DMS114 treated with DMSO at 0.1 percent for 48 hours (cell line): ENCODE measurements around the gene MUC6.
"Not testable (repeated sequence)": the region's sequence is repeated elsewhere in the genome, so short reads cannot be mapped to it uniquely, and the experiment has no call there.

Source experiments
- DNase-seq: peaks from one replicate; lab custom pipeline; 2025; ENCODE audit not compliant: unreplicated experiment; lab: John Stamatoyannopoulos, UW

The MUC6 gene

DNA sequence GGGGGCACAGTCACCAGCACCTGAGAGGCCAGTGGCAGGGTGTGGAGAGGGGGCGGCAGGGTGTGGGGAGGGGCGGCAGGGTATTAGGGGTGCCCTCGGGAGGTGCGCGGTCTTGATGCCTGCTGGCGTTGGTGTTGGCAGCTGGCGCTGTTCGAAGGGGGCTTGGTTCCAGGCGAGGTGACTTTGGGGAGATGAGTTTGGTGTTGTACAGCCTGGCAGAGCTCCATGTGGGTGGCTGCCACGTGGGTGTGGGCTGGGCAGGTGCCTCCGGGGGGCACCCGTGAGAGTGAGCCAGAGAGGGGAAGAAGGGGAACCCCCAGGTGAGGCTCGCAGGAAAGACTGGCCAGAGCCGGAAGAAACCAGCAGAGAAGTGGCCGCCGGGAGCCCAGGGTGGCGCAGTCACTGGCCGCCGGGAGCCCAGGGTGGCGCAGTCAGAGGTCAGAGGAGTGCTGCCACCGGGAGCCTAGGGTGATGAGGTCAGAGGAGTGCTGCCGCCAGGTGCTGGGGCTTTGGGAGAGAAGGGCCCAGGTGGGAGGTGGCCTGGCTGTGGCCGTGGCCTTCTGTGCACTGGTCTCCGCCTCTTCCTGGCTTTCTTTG lies 44.7 kb downstream of the MUC6 start:
- DNase-seq, result no peak

DNA sequence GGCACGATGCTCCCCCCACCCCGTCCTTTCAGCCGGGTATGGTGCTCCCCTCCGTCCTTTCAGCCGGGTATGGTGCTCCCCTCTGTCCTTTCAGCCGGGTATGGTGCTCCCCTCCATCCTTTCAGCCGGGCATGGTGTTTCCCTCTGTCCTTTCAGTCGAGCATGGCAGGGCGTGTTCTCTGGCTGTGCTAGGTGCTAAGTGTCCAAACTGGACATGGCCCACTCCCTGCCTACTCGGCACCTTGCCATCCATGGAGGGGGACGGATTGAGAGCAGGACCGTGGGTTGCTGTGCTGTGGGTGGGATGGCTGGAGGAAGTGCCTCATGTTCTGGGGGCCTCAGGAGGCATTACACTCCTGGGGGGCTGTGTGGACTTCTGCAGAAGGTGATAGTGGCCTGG lies 45.5 kb downstream of the MUC6 start:
- DNase-seq, result no peak

DNA sequence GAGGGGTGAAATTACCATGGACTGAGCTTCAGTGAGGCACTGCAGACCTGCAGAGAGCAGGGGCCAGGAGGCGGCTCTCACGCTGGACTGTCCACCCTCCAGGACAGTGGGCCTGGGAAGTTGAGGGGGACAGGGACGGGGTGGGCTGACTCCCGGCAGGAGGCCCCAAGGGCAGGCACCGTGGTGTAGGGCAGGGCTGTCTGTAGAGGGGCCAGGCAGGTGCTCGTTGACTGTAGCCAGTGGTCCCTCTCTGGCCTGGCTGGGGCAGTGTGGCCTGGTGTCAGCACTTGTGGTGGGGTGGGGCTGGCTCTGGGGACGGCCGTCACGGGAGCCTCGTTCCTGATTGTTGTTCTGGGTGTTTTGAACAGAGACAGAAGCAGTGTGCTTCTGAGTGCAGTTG lies 46.4 kb downstream of the MUC6 start:
- DNase-seq, result no peak

DNA sequence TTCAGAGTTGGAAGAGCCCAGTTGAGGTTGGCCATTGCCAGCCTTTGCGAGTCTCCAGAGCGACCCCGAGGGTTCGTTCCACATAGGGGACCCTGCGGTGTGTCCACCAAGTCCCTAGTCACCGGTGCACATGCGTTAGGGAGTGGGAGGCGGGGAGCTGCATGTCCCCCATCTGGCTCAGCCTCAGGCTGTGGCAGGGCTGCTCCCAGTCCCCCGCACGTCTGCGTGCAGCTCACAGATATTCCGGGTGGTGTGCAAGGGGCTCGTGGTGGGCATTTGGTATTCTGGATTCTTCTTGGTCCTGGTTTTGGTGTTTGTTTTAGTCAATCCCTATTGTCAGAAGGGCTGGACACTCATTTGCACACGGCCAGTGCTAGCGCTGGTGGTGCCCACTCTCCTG lies 48.8 kb downstream of the MUC6 start:
- no peak for DNase-seq

DNA sequence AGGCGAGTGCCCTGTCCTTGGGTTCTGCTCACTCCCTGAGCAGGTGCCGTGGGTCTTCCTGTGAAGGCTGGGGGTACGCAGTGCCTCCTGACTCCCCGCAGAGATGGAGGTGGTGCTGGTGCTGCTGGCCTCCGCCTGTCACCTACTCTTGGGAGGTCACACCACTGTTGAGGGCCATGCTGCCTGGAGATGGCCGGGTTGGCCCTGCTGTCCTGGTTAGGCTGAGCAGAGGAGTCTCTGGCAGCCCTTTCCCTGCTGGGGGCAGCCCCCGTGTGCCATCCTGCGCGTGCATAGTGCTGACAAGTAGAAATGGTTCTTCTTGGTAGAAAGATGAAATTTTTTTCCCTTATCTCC lies 49.6 kb downstream of the MUC6 start:
- no peak for DNase-seq

DNA sequence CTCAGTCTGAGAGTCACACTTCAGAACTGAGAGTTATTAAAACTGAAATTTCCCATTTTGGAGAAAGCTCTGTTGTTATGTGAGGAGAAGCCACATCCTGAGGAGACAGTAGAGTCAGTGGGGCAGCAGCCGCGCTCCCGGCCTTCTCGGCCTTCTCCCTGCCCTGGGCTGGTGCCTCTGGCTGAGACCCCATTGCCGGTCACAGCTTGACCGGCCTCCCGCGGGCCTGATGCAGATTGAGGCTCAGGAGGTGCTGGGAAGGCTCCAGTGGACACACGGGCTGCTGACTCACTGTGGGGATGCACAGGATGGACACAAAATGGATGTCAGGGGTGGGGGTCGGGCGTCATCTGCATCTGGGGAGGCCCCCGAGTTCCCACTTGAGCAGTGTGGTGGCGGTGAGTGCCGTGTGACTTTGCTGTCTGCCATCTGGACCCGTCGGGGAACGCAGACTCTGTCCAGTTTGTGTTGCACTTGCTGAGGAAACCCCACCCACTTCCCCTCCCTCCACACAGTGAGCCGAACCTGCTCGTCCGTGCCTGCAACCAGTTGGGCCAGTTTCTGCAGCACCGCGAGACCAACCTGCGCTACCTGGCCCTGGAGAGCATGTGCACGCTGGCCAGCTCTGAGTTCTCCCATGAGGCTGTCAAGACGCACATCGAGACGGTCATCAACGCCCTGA lies 50.1 kb downstream of the MUC6 start:
- no peak for DNase-seq

DNA sequence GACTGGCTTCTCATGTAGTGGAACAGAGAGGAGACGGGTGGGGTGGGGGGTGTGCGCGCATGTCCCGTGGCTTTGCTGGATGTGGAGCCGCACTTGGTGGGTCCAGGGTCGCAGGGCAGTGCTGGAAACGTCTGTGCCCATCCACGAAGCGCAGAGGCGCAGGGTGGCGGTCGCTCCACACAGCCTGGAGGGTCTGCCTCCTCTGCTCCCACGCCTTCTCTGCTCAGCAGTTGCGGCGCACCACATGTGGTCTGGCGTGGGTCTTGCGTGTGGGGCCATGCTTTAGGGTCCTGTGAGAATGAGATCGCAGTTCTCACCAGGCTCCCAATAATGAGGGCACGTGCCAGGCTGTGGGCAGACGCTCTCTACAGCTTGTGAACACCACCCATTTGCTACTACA lies 50.7 kb downstream of the MUC6 start:
- no peak for DNase-seq

DNA sequence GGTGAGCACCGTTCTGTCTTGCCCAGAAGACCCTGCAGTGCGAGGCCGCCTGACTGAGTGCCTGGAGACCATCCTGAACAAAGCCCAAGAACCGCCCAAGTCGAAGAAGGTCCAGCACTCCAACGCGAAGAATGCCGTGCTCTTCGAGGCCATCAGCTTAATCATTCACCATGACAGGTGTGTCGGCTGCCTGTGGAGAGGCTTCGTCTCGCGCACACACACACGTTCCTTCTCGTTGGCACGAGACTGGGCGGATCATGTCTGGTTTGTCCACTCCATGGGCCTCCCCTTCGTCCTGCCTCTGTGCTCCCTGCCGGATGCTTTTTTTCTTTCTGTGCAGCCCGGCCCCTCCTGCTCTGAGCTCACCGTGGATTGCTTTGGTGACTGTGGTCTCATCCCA lies 51.1 kb downstream of the MUC6 start:
- DNase-seq, result no peak

DNA sequence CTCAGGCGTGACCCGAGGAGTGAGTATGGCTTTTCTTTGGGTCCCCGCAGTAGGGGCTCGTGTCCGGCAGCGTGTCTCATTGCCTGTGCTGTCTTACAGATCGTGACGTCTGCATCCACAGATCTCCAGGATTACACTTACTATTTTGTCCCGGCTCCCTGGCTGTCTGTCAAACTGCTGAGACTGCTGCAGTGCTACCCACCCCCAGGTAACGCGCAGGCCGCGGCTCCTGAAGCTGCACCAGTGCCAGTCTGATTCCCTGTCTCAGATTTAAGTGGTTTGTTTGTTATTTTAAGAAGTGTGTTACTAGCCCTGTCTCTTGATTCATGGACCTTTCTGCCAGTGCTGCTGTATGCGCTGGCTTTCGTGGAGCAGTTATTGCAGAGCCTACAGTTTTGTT lies 52.0 kb downstream of the MUC6 start:
- DNase-seq, result no peak

DNA sequence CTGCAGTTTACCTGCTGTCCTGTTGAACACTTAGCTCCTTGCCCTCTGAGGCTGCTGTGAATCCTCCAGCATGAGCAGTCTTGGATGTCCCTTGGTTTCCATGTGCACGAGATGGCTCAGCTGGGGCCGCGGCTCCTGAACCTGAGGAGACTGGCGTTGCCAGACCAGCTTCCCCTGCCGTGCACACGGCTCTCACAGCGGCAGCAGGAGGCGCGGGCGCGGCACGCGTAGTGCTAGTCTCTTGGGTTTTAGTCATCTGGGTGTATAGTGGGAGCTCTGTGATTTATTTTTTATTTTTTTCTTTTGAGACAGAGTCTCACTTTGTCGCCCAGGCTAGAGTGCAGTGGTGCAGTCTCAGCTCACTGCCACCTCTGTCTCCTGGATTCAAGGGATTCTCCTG lies 54.8 kb downstream of the MUC6 start:
- DNase-seq, result no peak

DNA sequence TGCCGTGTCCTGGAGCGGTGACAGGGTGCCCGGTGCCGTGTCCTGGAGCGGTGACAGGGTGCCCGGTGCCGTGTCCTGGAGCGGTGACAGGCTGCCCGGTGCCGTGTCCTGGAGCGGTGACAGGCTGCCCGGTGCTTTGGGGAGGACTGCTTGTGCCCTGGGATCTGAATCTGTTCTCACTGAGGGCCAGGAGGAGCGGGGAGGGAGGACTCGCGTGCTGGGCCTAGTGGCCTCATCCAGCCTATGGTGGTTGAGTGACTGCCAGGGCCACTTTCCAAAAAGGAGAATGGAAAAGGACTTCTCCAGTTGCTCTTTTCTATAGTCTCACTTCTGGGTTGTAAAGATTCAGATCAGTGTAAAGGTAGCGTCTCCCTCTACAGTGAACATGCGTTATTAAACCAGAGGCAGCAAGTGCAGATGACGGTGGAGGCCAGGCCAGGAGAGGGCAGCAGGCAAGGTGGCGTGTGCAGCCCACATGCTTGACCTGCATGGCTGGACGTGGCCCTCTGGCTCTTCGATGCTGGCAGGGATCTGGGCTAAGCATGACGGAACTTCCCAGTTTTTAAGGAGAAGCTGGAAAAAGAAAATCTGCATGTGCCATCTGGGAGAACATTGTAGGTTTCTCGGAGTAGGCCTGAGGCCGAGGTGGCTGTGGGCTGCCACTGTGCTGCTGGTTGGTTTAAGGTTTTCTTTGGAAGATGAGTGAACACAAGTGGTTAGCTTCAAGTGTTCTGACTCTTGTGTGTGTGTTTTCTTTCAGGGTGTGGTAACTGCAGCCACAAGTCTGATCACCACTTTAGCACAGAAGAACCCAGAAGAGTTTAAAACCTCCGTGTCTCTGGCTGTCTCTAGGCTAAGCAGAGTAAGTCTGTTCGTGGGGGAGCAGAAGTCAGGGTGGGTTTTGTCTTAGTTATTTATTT lies 55.8 kb downstream of the MUC6 start:
- DNase-seq, result no peak

DNA sequence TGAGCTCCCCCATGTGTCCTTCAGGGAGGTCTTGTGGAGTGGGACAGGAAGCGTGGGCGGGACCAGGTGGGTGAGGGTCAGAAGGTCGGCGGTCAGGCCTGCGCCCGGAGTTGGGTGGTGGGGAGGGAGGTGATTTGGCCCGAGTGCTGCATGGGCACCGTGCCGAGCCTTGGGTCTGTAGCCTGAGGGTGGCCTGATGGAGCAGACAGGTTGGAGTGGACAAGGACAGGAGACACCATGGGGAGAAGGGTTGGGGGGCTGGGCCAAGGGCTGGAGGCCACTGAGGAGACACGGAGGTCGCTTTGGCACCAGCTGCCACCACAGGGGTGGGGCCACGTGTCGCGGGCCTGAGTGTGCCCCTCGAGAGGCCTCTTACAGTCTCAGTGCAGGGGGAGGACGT lies 57.7 kb downstream of the MUC6 start:
- no peak for DNase-seq

DNA sequence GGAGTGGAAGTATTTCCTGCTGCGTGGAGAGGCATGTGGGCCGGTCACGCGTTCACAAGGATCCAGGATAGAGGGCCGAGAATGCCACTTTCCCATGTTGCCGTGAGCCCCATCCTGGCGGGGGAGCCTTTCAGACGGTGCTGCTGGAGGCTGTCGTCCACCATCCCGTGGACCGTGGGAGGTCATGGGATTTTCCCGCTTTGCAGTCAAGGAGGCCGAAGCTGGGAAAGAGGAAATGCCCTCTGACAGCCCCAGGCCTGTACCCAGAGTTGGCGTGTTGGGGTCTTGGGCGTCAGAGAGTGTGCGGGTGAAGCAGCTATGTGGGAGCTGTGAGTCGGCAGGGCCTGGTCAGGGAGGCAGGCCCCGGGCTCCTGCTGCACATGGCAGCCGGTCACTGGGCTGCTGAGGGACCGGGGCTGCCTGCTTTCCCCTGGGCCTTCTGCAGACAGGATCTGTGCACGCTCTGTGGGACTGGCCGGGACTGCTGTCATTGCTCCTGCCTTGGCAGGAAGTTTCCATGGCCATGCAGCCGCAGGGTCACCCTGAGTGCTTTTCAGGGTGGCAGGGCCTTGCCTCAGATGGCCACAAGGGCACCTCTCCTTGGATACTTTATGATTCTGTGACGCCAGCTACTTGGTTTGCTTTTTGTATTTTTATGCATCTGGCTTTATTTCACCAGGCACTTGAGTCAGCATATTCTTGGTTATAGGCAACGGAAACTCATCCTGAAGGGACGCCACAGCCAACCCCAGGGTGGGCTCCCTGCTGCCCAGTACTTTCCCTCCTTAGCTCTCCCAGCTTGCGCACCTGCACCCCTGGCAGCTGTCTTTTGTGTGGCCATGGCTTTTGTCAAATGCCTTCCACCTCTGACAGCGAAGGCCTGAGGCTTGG lies 58.4 kb downstream of the MUC6 start:
- no peak for DNase-seq

DNA sequence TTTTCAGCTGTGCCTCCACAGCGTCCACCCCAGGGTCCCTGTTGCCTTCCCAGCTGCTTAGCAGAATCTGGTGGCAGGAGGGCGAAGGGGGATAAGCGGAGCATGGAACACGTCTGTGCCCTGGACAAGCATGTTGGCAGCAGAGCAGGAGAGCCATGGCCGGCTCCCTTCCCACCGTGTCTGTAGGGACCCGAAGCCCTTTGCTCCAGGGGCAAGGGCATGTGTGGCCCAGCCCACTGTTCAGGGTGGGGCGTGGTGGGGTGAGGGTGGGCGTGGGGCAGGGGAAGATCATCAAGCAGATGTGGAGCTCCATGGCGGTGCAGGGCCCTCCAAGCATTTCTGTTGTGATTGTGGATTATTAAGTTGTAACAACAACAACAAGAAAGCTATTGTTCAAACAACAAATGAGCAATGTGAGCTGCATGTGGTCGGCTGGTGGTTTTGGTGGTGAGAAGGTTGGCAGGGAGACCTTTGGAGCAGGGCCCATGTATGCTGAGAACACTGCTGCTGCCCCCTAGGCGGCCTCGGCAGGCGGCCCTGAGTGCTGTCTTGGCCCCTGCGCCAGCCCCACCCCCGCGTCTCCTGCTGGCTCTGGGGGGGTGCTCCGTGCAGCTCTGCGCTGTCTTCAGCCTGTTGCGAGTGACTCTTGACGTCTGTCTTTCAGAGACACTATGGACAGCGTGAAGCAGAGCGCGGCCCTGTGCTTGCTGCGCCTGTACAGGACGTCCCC lies 59.9 kb downstream of the MUC6 start:
- DNase-seq, result no peak

DNA sequence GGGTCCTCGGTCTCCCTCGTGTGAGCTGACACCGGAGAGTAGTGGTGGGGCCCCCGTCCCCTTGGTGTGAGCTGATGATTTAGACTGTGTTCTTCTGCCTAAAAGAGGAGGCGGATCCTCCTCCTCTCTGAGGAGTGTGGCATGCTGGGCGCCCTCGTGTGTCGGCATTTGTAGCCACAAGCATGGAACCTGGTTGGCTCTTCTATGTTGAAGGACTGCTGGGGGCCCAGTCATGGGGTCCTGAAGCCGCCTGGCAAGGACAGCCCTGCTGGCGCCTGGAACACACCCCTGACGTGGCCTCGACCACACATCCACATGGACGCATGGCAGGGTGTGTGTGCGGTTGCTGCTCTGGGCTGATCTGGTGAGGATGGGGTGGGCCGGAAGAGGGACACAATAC lies 60.7 kb downstream of the MUC6 start:
- DNase-seq, result no peak

DNA sequence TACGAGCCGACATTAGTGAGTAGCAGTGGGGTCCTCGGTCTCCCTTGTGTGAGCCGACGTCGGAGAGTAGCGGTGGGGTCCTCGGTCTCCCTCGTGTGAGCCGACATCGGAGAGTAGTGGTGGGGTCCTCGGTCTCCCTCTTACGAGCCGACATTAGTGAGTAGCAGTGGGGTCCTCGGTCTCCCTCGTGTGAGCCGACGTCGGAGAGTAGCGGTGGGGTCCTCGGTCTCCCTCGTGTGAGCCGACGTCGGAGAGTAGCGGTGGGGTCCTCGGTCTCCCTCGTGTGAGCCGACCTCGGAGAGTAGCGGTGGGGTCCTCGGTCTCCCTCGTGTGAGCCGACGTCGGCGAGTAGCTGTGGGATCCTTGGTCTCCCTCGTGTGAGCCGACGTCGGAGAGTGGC lies 61.1 kb downstream of the MUC6 start:
- not testable (repeated sequence) for DNase-seq

DNA sequence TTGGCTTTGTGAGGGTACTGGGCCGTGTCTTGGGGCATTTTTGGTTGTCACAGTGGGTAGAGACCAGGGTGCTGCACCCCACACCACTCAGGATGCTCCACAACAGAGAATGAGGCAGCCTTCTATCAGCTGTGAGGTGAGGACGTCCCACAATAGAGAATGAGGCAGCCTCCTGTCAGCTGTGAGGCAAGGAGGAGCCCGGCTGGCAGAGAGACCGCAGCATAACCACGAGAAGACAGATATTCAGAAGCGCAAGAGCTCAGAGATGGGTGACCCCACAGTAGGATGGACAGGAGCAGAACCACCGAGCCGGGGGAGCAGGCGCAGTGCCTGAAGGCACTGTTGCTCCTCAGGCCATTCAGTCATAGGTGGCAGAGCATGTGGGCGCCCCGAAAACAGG lies 63.3 kb downstream of the MUC6 start:
- DNase-seq, result no peak

DNA sequence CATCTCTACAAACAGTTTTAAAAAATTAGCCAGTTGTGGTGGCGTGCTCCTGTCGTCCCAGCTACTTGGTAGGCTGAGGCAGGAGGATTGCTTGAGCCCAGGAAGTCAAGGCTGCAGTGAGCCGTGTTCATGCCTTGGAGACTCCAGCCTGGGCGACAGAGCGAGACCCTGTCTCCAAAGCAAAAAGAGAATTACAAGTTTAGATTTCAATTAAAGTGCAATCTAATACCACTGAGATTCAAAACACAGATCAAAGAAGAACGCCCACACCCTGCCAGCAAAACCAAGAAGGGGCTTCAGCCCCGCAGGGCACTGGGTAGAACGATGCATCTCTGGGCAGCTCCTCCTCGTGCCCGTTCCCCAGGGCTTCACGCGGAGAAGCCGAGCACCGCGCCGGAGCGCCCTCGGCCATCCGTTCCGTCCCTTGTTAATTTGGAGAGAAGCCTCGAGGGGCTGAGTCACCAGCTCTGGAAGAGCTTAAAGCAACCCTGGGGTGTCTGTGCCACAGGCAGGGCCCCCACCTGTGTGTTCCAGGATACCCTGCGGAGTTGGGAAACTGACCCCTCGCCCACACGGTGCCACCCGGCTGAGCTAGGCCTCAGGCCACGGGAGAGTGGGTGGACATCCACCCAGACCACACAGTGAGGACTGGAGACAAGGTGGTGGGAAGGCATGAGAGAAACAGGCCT lies 63.9 kb downstream of the MUC6 start:
- DNase-seq, result no peak

DNA sequence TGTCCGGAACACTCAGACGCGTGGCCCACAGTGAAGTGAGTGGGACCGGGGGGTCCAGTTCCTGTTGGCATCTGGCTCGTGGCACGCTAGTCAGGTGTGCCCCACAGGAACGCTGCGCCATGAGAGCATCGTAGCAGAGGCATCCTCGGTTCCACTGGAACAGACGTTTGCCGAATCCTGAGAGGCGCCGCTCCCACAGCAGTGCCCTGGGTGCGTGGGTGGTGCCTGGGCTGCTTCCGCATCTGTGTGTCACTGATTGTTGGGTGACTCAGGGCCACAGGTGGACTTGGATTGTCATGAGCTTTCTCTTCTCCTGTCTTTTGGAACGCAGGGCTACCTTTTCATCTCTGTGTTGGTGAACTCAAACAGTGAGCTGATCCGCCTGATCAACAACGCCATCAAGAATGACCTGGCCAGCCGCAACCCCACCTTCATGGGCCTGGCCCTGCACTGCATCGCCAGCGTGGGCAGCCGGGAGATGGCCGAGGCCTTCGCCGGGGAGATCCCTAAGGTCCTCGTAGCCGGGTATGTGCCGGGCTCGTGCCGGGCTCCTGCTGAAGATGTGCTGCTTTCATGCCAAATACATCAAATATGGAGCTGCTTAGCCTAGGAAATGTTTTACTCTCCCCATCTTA lies 64.7 kb downstream of the MUC6 start:
- no peak for DNase-seq
